H9 (cell line): ENCODE measurements around the gene PDPK1. TPM values are rescaled to one million over a fixed set of nuclear protein-coding genes. Genes with fewer than 3 reads are reported as not detected.

ENCODE experiments used
- DNase-seq: peaks from one replicate; pipeline ENCODE4 v3.0.0-alpha.2; 2017
- H2AFZ ChIP-seq: one replicate; pipeline ENCODE4 v1.6.1; 2013; ENCODE audit warnings: mild to moderate bottlenecking, low read length, control low read depth, moderate library complexity
- H2AK5ac ChIP-seq: 2 replicates; pipeline ENCODE4 v1.6.1; 2013; ENCODE audit warnings: low read length, control low read depth, mixed read lengths; ENCODE audit not compliant: insufficient read length
- H2BK120ac ChIP-seq: one replicate; pipeline ENCODE4 v1.6.1; 2013; ENCODE audit warnings: low read depth, mild to moderate bottlenecking, low read length, control low read depth, inconsistent platforms; ENCODE audit not compliant: poor library complexity, severe bottlenecking
- H2BK12ac ChIP-seq: 2 replicates; pipeline ENCODE4 v1.6.1; 2013; ENCODE audit warnings: low read length, control low read depth, mixed read lengths, low read depth; ENCODE audit not compliant: insufficient read length
- H2BK15ac ChIP-seq: 2 replicates; pipeline ENCODE4 v1.6.1; 2013; ENCODE audit warnings: low read depth, low read length, control low read depth
- H2BK20ac ChIP-seq: one replicate; pipeline ENCODE4 v1.6.1; 2013; ENCODE audit warnings: low read depth, mild to moderate bottlenecking, low read length, control low read depth, inconsistent platforms; ENCODE audit not compliant: poor library complexity, severe bottlenecking
- H2BK5ac ChIP-seq: 2 replicates; pipeline ENCODE4 v1.6.1; 2013; ENCODE audit warnings: low read length, control low read depth, mixed read lengths; ENCODE audit not compliant: insufficient read length
- H3K14ac ChIP-seq: 2 replicates; pipeline ENCODE4 v1.6.1; 2013; ENCODE audit warnings: low read length, control low read depth; ENCODE audit not compliant: insufficient read depth
- H3K18ac ChIP-seq: 2 replicates; pipeline ENCODE4 v1.6.1; 2013; ENCODE audit warnings: low read depth, mild to moderate bottlenecking, mixed read lengths, low read length, control low read depth; ENCODE audit not compliant: insufficient read length
- H3K23ac ChIP-seq: 2 replicates; pipeline ENCODE4 v1.6.1; 2013; ENCODE audit warnings: low read length, control low read depth, mixed read lengths, low read depth; ENCODE audit not compliant: insufficient read length
- H3K23me2 ChIP-seq: 2 replicates; pipeline ENCODE4 v1.6.1; 2013; ENCODE audit warnings: low read depth, mild to moderate bottlenecking, mixed read lengths, low read length, control low read depth; ENCODE audit not compliant: insufficient read length, poor library complexity, severe bottlenecking
- H3K27ac ChIP-seq: 2 replicates; pipeline ENCODE4 v1.5.1; 2013; ENCODE audit warnings: low read length, control low read depth, mixed read lengths, low read depth; ENCODE audit not compliant: insufficient read length
- H3K27me3 ChIP-seq: 2 replicates; pipeline ENCODE4 v1.6.1; 2013; ENCODE audit warnings: low read length, control low read depth, inconsistent platforms; ENCODE audit not compliant: insufficient read depth
- H3K4ac ChIP-seq: 2 replicates; pipeline ENCODE4 v1.6.1; 2013; ENCODE audit warnings: low read depth, mild to moderate bottlenecking, control low read depth, inconsistent platforms, low read length, moderate library complexity
- H3K4me1 ChIP-seq: 2 replicates; pipeline ENCODE4 v1.6.1; 2013; ENCODE audit warnings: low read length, control low read depth, inconsistent platforms; ENCODE audit not compliant: insufficient read depth
- H3K4me2 ChIP-seq: 2 replicates; pipeline ENCODE4 v1.6.1; 2013; ENCODE audit warnings: low read length, control low read depth, mixed read lengths; ENCODE audit not compliant: insufficient read length, insufficient read depth
- H3K56ac ChIP-seq: 2 replicates; pipeline ENCODE4 v1.6.1; 2013; ENCODE audit warnings: low read depth, mild to moderate bottlenecking, mixed read lengths, low read length, control low read depth; ENCODE audit not compliant: insufficient read length
- H3K79me1 ChIP-seq: 2 replicates; pipeline ENCODE4 v1.6.1; 2013; ENCODE audit warnings: low read depth, mild to moderate bottlenecking, moderate library complexity, low read length, control low read depth, inconsistent platforms; ENCODE audit not compliant: insufficient read depth, poor library complexity, severe bottlenecking
- H3K79me2 ChIP-seq: 2 replicates; pipeline ENCODE4 v1.6.1; 2013; ENCODE audit warnings: low read length, control low read depth, inconsistent platforms; ENCODE audit not compliant: insufficient read depth
- H3K9ac ChIP-seq: 2 replicates; pipeline ENCODE4 v1.6.1; 2013; ENCODE audit warnings: low read length, control low read depth, mixed read lengths; ENCODE audit not compliant: insufficient read length; ENCODE audit errors: extremely low read depth
- H3K9me3 ChIP-seq: one replicate; pipeline ENCODE4 v1.6.1; 2013; ENCODE audit warnings: low read depth, low read length, inconsistent platforms; ENCODE audit not compliant: control insufficient read depth
- H3T11ph ChIP-seq: one replicate; pipeline ENCODE4 v1.6.1; 2013; ENCODE audit warnings: mild to moderate bottlenecking, low read length, control low read depth, inconsistent platforms
- H4K20me1 ChIP-seq: one replicate; pipeline ENCODE4 v1.6.1; 2013; ENCODE audit not compliant: control insufficient read depth, insufficient read length, insufficient read depth
- H4K5ac ChIP-seq: 2 replicates; pipeline ENCODE4 v1.6.1; 2013; ENCODE audit warnings: low read depth, mild to moderate bottlenecking, mixed read lengths, low read length, control low read depth; ENCODE audit not compliant: insufficient read length
- H4K8ac ChIP-seq: replicated peaks from 2 replicates; pipeline ENCODE4 v1.6.1; 2013; ENCODE audit warnings: low read length, control low read depth, mixed read lengths, low read depth; ENCODE audit not compliant: insufficient read length
- H4K91ac ChIP-seq: 2 replicates; pipeline ENCODE4 v1.6.1; 2013; ENCODE audit warnings: low read depth, mild to moderate bottlenecking, moderate library complexity, mixed read lengths, low read length, control low read depth; ENCODE audit not compliant: insufficient read length
- H3K27ac Mint-ChIP-seq, 3 experiments: 2 replicates in 2 of 3; 3 replicates in 1 of 3; pipeline ENCODE4 v1.8.0; 2020 to 2021; ENCODE audit warnings: mixed read lengths in 3 of 3, mild to moderate bottlenecking in 1 of 3, moderate library complexity in 1 of 3
- H3K27me3 Mint-ChIP-seq: 2 replicates; pipeline ENCODE4 v1.8.0; 2021; ENCODE audit warnings: low read depth, mild to moderate bottlenecking, moderate library complexity, mixed read lengths
- H3K36me3 Mint-ChIP-seq, 3 experiments: 2 replicates in 2 of 3; 3 replicates in 1 of 3; pipeline ENCODE4 v1.8.0; 2020 to 2021; ENCODE audit warnings: low read depth in 3 of 3, mixed read lengths in 3 of 3; ENCODE audit not compliant: insufficient read depth in 1 of 3
- H3K4me1 Mint-ChIP-seq, 2 experiments: 2 replicates each; pipeline ENCODE4 v1.8.0; 2020; ENCODE audit warnings: mixed read lengths in 2 of 2
- H3K4me3 Mint-ChIP-seq, 2 experiments: 2 replicates in 1 of 2; 3 replicates in 1 of 2; pipeline ENCODE4 v1.8.0; 2020 to 2021; ENCODE audit warnings: mild to moderate bottlenecking in 2 of 2, mixed read lengths in 2 of 2, moderate library complexity in 1 of 2
- H3K9me3 Mint-ChIP-seq, 2 experiments: 2 replicates in 1 of 2; 3 replicates in 1 of 2; pipeline ENCODE4 v1.8.0; 2020; ENCODE audit warnings: mild to moderate bottlenecking in 2 of 2, mixed read lengths in 2 of 2, moderate library complexity in 1 of 2
- WGBS: extraction: QIAGEN DNeasy Blood & Tissue Kit; methylation state at CpG from one replicate; pipeline ENCODE4 v1.1.7; 2013; ENCODE audit warnings: missing lambda C conversion rate, low lambda C conversion rate, mixed read lengths; ENCODE audit not compliant: insufficient read length; ENCODE audit errors: extremely low coverage; 5-methylcytosine and 5-hydroxymethylcytosine counted together
- total RNA-seq: library from RNA; stranded (reverse); gene quantifications from 2 replicates; pipeline ENCODE4 v1.2.1, GENCODE V29; 2021
- TF ChIP-seq, protein P1 (sequence below): fragments of 200-600 bp; sonication (generic); conservative IDR thresholded peaks from 3 replicates; pipeline ENCODE4 v1.8.0; 2021; ENCODE audit warnings: antibody characterized with exemption, mild to moderate bottlenecking

The PDPK1 gene
- total RNA-seq, 1 experiment from 2014 or later, result 32.8 TPM

DNA sequence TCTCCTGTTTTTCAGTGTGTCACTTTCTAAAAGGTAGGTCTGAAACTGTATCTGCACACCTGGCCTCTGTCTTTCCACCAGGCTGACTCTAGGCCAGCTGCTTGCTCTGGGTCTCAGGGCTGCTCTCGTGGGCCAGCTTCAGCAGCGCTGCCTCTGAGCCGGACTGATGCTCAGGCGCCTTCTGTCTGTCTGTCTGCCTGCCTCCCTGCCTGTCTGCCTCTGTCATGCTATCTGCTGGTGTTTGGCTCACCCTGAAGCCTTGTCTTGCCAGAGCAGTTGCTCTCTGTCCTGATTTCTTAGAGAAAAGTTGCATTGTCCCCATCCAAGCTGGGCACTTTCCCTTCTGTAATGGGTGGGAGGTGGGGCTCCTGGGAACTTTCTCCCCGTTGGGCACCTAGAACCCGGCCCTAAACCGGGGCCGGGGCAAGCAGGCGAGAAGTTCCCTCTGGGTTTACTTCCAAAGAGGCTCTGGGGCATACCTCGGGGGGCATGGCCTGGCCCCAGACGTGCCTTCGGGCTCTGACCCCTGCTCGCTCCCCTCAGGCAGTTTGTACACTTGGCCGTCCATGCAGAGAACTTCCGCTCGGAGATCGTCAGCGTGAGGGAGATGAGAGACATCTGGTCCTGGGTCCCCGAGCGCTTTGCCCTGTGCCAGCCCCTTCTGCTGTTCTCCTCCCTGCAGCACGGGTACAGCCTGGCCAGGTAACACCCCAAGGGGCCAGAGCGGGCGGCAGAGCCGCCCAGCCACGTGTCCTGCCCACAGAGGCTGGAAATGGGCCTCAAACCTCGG, 39.9 kb upstream of the PDPK1 start:
- H3K4ac ChIP-seq, result no peak overlapping the region
- Mint-ChIP-seq H3K27ac (no peak overlapping the region), H3K9me3 (no peaks in the 10 kb centered on the region)

More for the DNA sequence above, 39.9 kb upstream of the PDPK1 start:
- Histone ChIP-seq H3T11ph (no peak overlapping the region), H3K23me2 (peaks cover 3% of the 10 kb centered on the region), H3K4me1 (no peaks in the 10 kb centered on the region), H4K8ac (no peak overlapping the region), H3K9me3 (no peaks in the 10 kb centered on the region), H3K79me2 (no peaks in the 10 kb centered on the region), H2BK5ac (no peak overlapping the region), H3K4me2 (no peak overlapping the region), H2BK12ac (no peak overlapping the region), H2AFZ (no peak overlapping the region), H3K18ac (no peak overlapping the region), H4K91ac (no peak overlapping the region), H3K27me3 (no peaks in the 10 kb centered on the region), H2BK15ac (no peak overlapping the region), H3K56ac (no peak overlapping the region), H2BK20ac (no peak overlapping the region), H3K9ac (no peak overlapping the region), H4K5ac (no peak overlapping the region), H3K23ac (no peak overlapping the region), H3K14ac (no peak overlapping the region), H3K79me1 (no peaks in the 10 kb centered on the region), H2BK120ac (no peak overlapping the region), H2AK5ac (no peak overlapping the region), H4K20me1 (no peaks in the 10 kb centered on the region), H3K27ac (no peak overlapping the region)
- Mint-ChIP-seq H3K4me1 (peaks cover 3 to 5% of the 10 kb centered on the region in 2 experiments), H3K27me3 (no peaks in the 10 kb centered on the region), H3K4me3 (no peak overlapping the region), H3K36me3 (peaks cover 0 to 18% (median 4%) of the 10 kb centered on the region in 3 experiments; a peak in 4 of 7 replicates)
- TF ChIP-seq, protein P1, sequence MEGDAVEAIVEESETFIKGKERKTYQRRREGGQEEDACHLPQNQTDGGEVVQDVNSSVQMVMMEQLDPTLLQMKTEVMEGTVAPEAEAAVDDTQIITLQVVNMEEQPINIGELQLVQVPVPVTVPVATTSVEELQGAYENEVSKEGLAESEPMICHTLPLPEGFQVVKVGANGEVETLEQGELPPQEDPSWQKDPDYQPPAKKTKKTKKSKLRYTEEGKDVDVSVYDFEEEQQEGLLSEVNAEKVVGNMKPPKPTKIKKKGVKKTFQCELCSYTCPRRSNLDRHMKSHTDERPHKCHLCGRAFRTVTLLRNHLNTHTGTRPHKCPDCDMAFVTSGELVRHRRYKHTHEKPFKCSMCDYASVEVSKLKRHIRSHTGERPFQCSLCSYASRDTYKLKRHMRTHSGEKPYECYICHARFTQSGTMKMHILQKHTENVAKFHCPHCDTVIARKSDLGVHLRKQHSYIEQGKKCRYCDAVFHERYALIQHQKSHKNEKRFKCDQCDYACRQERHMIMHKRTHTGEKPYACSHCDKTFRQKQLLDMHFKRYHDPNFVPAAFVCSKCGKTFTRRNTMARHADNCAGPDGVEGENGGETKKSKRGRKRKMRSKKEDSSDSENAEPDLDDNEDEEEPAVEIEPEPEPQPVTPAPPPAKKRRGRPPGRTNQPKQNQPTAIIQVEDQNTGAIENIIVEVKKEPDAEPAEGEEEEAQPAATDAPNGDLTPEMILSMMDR, result no peak
- no peak for DNase-seq
- no CpG with 5 or more reads among the region's 26 CpGs for WGBS
